Breast epithelium (tissue), 3 donors: ENCODE results near the gene SFSWAP.

ENCODE experiments used
- POLR2A ChIP-seq: fragments of 450-650 bp; IDR thresholded peaks from one replicate; pipeline ENCODE4 v1.6.1; 2016; ENCODE audit warnings: antibody characterized with exemption, mild to moderate bottlenecking, moderate library complexity
- POLR2AphosphoS5 ChIP-seq, 3 donors: sonication (generic); formaldehyde crosslinking; IDR thresholded peaks; one replicate each; pipeline ENCODE4 v1.6.1; 2017; ENCODE audit warnings: antibody characterized with exemption in 3 of 3
- TF ChIP-seq, protein P1 (sequence below), 3 donors: fragments of 450-650 bp; IDR thresholded peaks; one replicate each; pipeline ENCODE4 v1.5.1; 2016 to 2017; ENCODE audit warnings: antibody characterized with exemption in 3 of 3, mild to moderate bottlenecking in 3 of 3, moderate library complexity in 3 of 3

GRCh38 chr12:131684015-131684725, 26.7 kb upstream of the SFSWAP start:
- TF ChIP-seq, protein P1, sequence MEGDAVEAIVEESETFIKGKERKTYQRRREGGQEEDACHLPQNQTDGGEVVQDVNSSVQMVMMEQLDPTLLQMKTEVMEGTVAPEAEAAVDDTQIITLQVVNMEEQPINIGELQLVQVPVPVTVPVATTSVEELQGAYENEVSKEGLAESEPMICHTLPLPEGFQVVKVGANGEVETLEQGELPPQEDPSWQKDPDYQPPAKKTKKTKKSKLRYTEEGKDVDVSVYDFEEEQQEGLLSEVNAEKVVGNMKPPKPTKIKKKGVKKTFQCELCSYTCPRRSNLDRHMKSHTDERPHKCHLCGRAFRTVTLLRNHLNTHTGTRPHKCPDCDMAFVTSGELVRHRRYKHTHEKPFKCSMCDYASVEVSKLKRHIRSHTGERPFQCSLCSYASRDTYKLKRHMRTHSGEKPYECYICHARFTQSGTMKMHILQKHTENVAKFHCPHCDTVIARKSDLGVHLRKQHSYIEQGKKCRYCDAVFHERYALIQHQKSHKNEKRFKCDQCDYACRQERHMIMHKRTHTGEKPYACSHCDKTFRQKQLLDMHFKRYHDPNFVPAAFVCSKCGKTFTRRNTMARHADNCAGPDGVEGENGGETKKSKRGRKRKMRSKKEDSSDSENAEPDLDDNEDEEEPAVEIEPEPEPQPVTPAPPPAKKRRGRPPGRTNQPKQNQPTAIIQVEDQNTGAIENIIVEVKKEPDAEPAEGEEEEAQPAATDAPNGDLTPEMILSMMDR (IDR thresholded peaks at IDR 0.05), result no peak
- TF ChIP-seq POLR2A, result no peak
- no peak for TF ChIP-seq POLR2AphosphoS5 (IDR thresholded peaks at IDR 0.05)
